ENCODE data around the gene ZNF618.

Gene ZNF618

DNA sequence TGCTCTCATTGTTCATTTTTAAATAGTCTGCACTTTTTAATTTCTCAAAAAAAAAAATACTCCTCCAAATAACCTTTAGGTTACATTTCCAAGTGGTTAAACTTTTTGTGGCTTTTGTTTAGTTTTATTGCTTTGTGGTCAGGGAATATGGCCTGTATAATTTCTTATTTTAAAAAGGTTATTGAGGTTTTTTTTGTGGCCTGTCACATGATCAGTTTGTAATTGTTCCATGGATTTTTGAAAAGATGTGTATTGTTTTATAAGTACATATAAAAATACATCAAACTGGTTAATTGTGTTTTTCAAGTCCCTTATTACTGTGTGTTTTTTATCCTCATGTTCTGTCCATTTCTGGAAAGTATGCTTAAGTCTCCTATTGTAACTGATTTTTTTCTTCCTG lies 64.0 kb downstream of the ZNF618 start:
- DNase-seq (ENCODE audit: low spot score) = no peak
- TF ChIP-seq, protein P1, sequence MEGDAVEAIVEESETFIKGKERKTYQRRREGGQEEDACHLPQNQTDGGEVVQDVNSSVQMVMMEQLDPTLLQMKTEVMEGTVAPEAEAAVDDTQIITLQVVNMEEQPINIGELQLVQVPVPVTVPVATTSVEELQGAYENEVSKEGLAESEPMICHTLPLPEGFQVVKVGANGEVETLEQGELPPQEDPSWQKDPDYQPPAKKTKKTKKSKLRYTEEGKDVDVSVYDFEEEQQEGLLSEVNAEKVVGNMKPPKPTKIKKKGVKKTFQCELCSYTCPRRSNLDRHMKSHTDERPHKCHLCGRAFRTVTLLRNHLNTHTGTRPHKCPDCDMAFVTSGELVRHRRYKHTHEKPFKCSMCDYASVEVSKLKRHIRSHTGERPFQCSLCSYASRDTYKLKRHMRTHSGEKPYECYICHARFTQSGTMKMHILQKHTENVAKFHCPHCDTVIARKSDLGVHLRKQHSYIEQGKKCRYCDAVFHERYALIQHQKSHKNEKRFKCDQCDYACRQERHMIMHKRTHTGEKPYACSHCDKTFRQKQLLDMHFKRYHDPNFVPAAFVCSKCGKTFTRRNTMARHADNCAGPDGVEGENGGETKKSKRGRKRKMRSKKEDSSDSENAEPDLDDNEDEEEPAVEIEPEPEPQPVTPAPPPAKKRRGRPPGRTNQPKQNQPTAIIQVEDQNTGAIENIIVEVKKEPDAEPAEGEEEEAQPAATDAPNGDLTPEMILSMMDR (IDR thresholded peaks at IDR 0.05; ENCODE audit: extremely low read depth, missing control alignments) = no peak

DNA sequence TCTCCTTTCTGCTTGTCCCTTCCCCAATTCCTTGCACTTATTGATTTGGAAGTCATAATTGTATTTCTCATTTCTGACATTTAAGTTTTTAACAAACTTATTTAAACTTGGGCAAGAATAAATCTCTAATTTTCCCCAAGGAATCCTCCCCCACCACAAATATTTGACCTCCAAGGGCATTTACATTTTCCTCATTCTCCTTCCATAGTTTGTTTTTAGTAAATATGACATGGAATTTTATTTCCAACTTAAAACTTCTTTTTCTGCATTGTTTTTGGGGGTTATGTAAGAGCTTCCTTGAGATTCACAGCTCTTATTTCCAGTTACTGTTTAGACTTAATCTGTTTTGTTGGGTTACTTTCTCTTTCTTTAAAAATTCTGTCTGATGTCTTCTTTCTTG lies 64.9 kb downstream of the ZNF618 start:
- DNase-seq (ENCODE audit: low spot score) = no peak
- TF ChIP-seq, protein P1 (IDR thresholded peaks at IDR 0.05; ENCODE audit: extremely low read depth, missing control alignments) = no peak

- TF ChIP-seq, protein P1 (IDR thresholded peaks at IDR 0.05; ENCODE audit: extremely low read depth, missing control alignments) = no peak
- no peak for DNase-seq (ENCODE audit: low spot score)
These were observed 65.4 kb downstream of the ZNF618 start for GRCh38 chr9:113941526-113941925.

- TF ChIP-seq, protein P1 (IDR thresholded peaks at IDR 0.05; ENCODE audit: extremely low read depth, missing control alignments) = no peak
These were observed 67.3 kb downstream of the ZNF618 start for GRCh38 chr9:113943112-113944009.

DNA sequence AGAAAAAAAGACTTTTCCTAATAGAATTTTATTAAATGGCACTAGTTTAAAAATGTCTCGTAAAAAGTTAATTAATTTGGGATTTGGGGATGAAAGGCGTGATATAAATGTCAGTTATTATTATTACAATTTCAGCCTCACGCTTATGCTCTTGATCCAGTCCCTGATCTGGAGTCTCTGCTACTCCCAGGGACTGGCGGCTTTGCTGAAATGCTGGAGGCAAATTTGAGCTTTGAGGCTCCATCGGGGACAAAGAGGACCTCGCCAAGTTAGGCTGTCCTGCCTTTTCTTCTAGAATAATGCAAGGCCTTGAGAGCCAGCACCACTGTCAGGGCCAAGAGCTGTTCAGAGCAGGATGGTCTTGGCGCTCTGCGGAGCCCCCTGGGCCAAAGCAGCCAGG lies 69.7 kb downstream of the ZNF618 start:
- no peak for DNase-seq (ENCODE audit: low spot score)

More at GRCh38 chr9:113943112-113944009, 67.3 kb downstream of the ZNF618 start:
- DNase-seq (ENCODE audit: low spot score) = no peak

DNA sequence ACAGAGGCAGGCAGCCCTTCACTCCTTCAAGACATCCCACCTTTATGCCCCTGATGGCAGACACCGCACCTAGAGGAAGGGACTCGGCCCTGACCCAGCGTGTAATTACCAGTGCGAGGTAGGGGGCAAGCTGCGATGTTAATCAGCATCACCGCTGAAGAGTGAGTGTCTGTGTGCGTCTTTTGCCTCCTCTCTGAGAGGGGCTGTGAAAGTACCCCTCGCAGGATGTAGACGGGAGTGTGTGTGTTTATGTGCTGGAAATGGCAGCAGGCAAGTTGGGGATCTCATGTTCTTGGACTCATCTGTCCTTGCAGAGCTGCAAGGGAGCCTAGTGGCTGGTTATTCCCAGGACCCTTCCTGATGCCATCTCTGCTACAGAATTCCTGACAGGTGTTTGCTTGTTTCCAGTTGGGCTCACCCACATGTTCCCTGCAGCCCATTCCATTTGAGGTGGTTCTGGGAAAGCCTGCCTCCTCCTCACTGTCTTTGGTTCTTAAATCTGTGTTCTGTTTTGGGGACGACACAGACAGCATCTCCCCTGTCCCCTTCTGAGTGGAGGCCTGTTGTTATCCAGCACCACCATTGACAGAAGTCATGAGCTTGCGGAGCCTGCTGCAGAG lies 70.5 kb downstream of the ZNF618 start:
- TF ChIP-seq, protein P1 (IDR thresholded peaks at IDR 0.05; ENCODE audit: extremely low read depth, missing control alignments) = no peak
- no peak for DNase-seq (ENCODE audit: low spot score)

More for the DNA sequence above, 69.7 kb downstream of the ZNF618 start:
- TF ChIP-seq, protein P1 (IDR thresholded peaks at IDR 0.05; ENCODE audit: extremely low read depth, missing control alignments) = no peak

DNA sequence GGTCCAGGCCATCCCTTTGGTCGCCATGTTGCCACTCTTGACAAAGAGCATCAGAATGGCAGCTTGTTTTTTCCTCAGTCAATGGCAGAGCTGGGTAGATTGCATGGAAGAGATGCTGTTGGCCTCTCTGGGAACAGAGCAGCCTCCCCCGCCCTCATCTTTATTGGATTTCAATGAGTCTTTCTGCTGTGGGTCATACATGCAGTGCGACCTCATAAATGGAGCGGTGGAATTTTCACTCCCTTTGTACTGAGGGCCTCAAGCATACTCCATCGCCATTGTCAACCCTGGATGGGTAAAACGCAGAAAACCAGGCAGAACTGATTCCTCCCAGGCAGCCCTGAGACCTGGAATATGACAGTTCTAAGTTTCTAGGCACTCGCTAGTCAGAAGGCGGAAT lies 71.8 kb downstream of the ZNF618 start:
- TF ChIP-seq, protein P1 (IDR thresholded peaks at IDR 0.05; ENCODE audit: extremely low read depth, missing control alignments) = no peak
- DNase-seq (ENCODE audit: low spot score) = no peak

All from GM20000 (cell line).